Stimulated activated CD8-positive, alpha-beta memory T cell treated with anti-CD3 and anti-CD28 coated beads, Interleukin-15, amount 100 ng/mL, for 1 hour (primary cell): ENCODE data around the gene TMEM255A.
"Not testable (repeated sequence)": the region's sequence is repeated elsewhere in the genome, so short reads cannot be mapped to it uniquely, and the experiment has no call there.

ENCODE experiments used
- DNase-seq: peaks from one replicate; pipeline ENCODE4 v3.0.0-alpha.2; 2020; ENCODE audit warnings: low read depth

Gene TMEM255A

DNA sequence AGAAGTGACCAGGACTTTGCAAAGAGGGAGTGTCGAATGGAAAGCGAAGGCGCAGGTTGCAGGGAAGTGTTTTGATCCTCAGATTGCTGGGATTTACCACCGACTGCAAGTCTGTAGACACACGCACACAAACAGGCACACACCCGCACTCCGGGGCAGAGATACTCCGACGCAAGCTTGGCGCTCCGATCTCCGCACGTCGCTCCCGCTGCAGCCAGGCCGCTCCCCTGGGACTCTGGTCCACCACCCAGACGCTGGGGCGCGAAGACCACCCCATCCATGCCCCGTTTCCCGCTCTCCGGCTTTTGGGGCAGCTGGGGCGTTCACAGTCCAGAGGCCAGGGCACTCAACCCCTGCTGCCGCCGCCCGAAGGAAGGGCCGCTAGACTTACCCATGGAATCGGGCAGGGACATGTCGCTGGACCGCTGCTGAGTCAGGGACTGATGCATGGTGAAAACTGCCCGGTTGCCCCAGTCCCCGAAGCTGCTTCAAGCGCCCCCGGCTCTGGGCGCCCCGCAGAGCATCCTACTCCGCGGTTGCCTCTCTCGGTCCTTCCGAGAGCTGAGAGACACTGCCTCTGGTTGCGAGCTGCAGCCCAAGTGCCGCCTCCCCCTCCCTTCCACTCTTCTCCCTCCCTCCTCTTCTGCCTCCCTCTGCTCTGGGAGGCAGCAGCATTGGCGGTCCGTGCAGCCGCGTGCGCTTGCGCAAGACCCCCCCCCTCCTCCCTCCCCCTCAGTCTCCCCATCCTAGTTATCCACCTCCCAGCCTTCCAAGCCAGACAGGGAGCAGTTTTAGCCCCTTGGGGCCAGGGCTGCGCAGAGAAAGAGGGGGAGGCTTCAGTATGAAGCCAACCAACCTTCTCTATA is at the start of gene TMEM255A:
TMEM255A (minus strand) TSS at position 601 of the 866 bp plus-strand sequence; CDS start at position 449, 152 bp downstream.
- no peak for DNase-seq

DNA sequence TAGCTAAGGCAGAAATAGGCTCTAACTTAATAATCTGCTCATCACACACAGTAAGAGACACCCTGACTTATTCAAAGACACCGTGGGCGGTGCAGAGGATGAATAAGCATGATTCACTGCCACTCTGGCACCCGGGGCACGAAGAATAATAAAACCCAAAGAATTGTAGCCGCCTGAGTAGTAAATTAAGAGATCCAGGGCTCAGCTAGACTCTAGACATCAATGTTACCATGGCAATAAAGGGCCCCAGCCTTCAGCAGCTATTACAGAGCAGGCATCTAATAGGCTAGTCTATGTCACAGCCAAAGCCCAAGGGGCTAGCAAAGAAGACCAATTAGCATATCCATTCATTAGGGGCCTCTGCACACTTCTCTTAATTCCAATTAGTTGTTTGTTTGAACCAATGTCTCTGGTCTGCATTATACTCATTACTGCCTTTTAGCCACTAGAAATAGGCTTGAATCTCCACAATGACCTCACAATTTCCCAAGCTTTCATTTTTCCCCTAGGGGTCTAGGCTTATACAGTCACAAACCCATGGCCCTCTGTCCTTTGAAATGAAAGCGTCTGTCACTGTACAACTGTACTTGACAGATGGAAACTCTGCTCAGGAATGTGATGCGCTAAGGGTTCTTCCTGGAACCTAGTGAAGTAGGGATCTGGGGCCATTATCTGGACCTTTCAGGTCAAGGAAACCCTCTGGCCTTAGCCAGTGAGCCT is 47.6 kb upstream of the TMEM255A start:
- DNase-seq: no peak

GRCh38 chrX:120357186-120357585 is 45.9 kb upstream of the TMEM255A start:
- no peak for DNase-seq

DNA sequence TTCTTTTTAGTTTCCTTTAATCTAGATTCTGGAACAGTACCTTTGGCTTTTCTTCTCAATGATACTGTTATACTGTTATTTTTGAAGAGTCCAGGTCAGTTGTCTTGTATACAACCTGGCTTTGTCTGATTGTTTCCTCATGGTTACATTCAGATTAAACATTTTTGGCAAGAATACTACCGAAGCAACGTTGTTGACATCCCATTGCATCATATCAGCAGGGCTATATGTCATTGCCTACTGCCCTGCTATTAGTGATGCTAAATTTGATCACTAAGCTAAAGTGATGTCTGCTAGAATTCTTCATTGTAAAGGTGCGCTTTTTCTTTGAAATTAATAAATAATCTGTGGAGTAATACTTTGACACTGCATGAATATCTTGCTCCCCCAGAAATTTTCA is 44.8 kb upstream of the TMEM255A start:
- DNase-seq: no peak

DNA sequence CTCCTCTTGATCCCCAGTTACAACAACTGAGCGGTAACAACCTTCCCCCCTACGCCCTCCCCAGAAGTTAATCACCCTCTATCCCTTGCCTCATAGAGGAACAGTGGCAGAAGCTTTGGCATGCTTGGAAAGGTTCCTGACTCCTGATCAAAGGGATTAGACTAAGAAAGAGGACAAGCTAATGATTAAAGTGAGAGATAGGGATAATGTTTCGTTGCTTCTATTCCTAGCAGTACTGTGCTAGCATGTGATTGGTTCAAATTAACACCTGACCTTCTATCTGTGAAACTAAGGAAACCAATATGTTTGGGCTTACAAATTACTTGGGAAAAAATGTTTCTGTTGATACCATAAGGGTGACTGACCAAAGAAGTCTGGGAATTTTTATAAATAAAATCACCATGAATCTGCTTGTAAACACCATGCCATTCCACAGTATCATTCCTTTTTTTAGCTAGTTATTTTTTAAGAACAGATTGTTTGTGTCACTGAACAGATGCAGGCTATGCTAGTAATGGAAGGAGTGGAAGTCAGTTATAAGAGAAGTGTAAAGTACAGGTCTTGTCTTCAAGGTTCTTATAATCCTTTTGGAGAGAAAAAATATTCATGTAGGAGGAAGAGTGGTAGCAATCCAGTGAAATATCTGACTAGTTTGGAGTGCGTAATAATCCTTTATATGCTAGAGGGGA is 39.3 kb upstream of the TMEM255A start:
- DNase-seq: no peak

DNA sequence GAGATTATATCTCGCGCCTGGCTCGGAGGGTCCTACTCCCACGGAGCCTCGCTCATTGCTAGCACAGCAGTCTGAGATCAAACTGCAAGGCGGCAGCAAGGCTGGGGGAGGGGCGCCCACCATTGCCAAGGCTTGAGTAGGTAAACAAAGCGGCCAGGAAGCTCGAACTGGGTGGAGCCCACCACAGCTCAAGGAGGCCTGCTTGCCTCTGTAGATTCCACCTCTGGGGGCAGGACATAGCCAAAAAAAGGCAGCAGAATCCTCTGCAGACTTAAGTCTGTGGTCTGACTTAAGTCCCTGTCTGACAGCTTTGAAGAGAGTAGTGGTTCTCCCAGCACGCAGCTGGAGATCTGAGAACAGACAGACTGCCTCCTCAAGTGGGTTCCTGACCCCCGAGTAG is 33.3 kb upstream of the TMEM255A start:
- DNase-seq: not testable (repeated sequence)

DNA sequence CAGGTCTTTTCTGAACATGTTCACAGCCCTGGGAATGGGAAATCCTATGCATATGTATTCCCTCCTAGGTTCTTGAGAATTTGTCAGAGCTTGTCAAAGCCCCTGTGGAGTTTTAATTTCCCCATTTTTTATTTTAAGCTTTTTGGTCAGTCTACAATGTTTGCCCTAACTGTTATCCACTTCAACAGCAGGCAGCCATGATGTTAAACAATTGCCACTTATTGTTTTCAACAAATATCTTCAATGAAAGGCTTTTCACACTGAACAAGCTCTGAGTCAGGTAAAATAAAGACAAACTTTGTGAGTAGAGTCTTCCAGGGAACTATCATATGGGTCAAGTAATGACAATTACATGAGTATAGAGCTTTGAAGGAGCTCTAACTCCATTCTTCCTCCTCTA is 25.6 kb upstream of the TMEM255A start:
- no peak for DNase-seq

GRCh38 chrX:120335289-120335688 is 24.0 kb upstream of the TMEM255A start:
- DNase-seq: no peak

DNA sequence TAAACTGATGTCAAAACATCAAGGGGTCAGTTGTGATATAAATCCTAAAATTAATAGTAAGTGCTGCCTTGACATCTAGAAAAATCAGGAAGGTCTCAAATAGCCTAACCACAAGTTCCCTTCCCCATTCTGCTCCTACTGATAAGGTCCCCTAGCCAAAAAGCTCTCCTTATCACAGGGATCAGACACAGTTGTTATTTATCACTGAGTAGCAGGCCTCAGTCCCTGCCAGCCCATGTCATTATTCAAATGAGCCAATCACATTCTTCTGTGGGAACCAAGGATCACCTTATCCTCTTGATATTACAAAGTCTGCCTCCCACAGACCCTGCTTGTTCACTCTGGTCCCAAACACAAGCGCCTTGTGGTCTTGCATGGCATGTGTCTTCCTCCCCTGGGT is 23.3 kb upstream of the TMEM255A start:
- no peak for DNase-seq

DNA sequence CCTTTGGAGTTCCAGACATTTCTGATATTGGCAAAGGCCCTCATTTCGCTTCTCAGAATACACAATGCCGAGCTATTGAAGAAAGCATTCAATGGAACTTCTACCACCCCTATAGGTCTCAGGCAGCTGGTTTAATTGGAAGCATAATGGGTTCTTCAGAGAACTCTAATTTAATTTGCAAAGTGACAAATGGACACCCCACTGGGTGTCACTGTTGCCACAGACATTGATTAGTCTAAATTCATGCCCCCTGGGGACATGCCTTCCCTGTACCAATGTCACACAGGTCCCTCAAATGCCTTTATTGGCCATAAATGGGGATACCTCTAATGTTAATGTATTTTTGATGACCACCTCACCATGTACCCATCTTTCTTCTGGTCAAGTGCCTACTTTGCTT is 22.9 kb upstream of the TMEM255A start:
- DNase-seq: no peak

- DNase-seq: no peak
These were observed 21.1 kb upstream of the TMEM255A start for GRCh38 chrX:120332394-120332793.

DNA sequence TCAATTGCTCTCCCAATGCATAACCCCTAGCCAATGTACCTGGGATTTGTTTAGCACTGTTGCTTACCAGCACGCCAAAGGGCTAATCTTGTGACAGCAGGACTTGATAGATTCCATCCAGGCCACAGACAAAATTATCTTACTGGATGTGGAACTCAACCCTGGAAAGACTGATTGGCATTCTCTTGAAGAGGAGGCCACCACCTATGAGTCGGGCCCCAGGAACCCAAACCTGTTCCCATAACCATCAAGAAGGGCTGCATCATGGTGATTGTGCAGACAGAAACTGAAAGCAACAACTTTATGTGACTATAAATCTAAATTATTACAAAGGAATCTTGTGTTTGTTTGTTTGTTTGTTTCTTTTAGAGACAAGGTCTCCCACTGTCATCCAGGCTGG is 19.9 kb upstream of the TMEM255A start:
- no peak for DNase-seq

DNA sequence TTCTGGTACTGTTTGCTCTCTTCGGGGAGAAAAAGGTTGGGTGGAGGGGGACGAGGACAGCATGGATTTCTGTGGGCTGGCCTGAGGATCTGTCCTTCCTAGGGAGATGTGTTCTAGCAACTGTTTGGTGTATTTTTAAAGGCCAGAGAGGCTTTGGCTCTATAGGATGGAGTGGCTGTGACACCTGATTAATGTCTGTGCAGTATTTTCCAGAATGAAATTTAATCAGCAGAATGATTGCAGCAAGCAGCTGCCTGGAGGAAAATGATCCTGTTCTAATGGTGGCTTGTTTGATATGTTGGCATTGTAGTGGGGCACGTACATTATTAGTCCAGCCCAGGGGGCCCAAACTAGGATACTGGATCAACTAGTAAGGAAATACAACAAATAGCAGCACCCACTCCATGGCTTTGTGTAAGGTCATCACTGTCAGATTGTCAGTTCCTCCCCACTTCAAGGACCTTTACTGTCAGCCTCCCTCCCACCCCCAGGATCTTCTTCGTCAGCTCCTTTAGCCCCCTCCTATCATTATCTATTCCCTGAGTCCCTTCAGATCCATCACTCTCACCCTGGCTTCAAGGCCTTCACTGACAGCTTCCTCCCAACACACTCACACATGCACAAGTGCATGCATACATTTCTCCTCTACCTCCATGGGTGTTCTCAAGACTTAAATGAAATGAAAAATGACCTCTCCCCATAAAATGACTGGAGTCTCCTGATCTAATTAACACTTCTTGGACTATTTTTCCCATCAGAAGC is 10.4 kb upstream of the TMEM255A start:
- no peak for DNase-seq

GRCh38 chrX:120318411-120318810 is 7.2 kb upstream of the TMEM255A start:
- no peak for DNase-seq

- no peak for DNase-seq
These were observed 5.5 kb upstream of the TMEM255A start for GRCh38 chrX:120316587-120317283.

DNA sequence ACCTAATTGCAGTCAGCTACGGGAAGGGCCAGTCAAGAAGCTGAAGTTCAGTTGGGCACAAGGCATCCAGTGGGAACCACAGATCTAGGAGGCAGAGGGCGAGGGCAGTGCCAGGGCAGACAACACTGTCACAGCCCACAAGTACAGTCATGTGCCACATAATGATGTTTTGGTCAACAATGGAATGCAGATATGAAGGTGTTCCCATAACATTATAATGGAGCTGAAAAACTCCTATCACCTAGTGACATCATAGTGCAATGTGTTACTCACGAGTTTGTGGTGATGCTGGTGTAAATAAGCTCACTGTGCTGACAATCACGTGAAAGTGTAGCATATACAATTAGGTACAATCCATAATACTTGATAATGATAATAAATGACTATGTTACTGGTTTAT is 4.5 kb upstream of the TMEM255A start:
- no peak for DNase-seq

DNA sequence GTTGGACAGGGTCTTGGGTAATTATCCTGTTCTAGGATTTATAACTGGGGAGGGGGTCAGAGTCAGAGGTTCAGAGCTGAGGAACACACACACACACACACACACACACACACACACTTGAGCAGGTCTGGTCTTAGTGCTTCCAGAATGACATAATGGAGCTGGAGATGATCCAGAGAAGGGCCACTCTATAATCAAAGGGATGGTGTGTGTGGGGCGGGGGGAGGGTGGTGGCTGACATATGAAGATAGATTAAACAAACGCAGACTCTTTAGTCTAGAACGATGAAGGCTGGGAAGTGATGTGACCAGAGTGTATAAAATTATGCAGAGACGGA is 434 bp upstream of the TMEM255A start:
- no peak for DNase-seq

GRCh38 chrX:120309873-120310705 is 1.2 kb downstream of the TMEM255A start:
- no peak for DNase-seq

- DNase-seq: peak; percentile 43
These were observed 2.0 kb downstream of the TMEM255A start for GRCh38 chrX:120308959-120309872.

DNA sequence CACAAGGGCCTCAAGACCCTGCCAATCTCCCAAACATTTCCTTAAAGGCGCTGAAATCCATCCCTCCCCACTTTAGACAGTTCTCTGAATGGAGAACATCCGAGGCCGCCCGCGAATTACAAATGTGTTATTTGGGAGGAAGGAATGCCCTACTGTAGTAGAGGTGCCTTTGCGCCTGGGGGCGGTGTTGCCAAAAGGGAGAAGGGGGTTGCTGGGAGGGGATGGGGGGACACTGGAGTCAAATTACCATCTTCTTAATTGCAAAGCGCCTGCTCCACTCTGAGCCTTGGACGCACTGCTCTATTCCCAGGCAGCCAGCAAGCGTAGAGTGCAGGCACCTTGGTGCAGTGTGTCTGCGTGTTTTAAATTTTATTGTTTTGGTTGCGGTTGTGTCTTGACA is 2.7 kb downstream of the TMEM255A start:
- DNase-seq: no peak
